ENCODE results near the gene OR11G2.
"Not testable (repeated sequence)": the region's sequence is repeated elsewhere in the genome, so short reads cannot be mapped to it uniquely, and the experiment has no call there.

Gene OR11G2

DNA sequence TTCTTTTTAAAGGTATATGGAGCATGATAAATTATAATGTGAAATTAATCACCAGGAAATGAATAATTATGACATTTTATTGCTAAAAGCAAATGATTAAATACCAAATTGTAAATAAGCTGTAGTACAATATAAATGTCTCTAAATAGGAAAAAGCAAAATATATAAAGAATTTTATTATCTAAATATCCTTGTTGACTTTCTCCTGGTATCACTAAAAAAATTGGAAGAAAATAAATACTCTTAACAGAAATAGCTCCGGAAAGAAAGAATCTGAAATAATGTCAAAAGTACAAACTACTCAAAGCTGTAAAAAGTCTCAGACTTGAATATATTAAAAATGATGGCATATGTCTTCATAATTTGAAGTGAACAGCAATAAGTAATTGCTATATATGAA, 38.0 kb downstream of the OR11G2 start, which contains the start of gene OR11H7:
OR11H7 (plus strand) TSS at position 301 of the 400 bp plus-strand sequence.
- DNase-seq: no peak

DNA sequence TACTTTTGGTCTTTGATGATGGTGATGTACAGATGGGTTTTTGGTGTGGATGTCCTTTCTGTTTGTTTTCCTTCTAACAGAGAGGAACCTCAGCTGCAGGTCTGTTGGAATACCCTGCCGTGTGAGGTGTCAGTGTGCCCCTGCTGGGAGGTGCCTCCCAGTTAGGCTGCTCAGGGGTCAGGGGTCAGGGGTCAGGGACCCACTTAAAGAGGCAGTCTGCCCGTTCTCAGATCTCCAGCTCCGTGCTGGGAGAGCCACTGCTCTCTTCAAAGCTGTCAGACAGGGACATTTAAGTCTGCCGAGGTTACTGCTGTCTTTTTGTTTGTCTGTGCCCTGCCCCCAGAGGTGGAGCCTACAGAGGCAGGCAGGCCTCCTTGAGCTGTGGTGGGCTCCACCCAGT, 44.7 kb downstream of the OR11G2 start:
- DNase-seq: not testable (repeated sequence)

DNA sequence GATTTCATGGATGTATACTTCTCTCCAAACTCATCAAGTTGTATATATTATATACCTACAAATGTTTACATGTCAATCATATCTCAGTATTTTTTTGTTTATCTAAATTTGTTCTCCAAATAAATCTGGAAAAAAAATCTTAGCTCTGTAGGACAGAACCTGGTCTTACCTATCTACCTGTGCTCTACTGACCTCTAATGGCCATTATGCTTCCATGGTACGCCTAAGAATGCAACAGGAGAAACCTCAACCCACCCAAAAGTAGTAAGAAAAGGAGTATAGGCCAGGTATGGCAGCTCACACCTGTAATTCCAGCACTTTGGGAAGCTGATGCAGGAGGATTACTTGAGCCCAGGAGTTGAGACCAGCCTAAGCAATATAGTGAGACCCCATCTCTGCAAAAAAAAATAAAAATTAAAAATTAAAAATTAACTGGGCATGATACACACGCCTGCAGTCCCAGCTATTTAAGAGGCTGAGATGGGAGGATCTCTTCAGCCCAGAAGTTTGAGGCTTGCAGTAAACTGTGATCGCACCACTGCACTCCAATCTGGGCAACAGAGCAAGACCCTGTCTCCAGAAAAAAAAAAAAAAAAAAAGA, 57.0 kb downstream of the OR11G2 start:
- peak; percentile 6 for DNase-seq
